HepG2 (cell line): ENCODE measurements around the gene SPSB2. TPM values are rescaled to one million over a fixed set of nuclear protein-coding genes. Genes with fewer than 3 reads are reported as not detected.

Experiments used
- BRD4 ChIP-seq: sonication (generic); formaldehyde crosslinking; IDR thresholded peaks from 2 replicates; pipeline ENCODE4 v1.4.0; 2020; ENCODE audit warnings: missing genetic modification reagents
- ELF3 ChIP-seq: IDR thresholded peaks from 2 replicates; pipeline ENCODE4 v1.6.1; 2016; ENCODE audit warnings: missing genetic modification reagents, missing compliant biosample characterization
- ETV5 ChIP-seq: IDR thresholded peaks from 2 replicates; pipeline ENCODE4 v1.6.1; 2018; ENCODE audit warnings: missing biosample characterization, missing genetic modification reagents, inconsistent platforms, borderline replicate concordance
- IKZF5 ChIP-seq: IDR thresholded peaks from 2 replicates; pipeline ENCODE4 v1.6.1; 2018; ENCODE audit warnings: missing genetic modification reagents, mild to moderate bottlenecking, missing compliant biosample characterization
- MXD4 ChIP-seq: IDR thresholded peaks from 2 replicates; pipeline ENCODE4 v1.6.1; 2016; ENCODE audit warnings: mild to moderate bottlenecking, missing biosample characterization, missing genetic modification reagents
- MXI1 ChIP-seq: IDR thresholded peaks from 3 replicates; pipeline ENCODE4 v1.6.1; 2012; ENCODE audit warnings: low read depth, low read length, inconsistent platforms, borderline replicate concordance
- POLR2AphosphoS5 ChIP-seq: IDR thresholded peaks from 2 replicates; pipeline ENCODE4 v1.6.1; 2012; ENCODE audit warnings: low read depth, low read length
- RXRB ChIP-seq: IDR thresholded peaks from 2 replicates; pipeline ENCODE4 v1.6.1; 2016; ENCODE audit warnings: borderline replicate concordance, missing genetic modification reagents, missing compliant biosample characterization
- SMAD1 ChIP-seq: sonication (generic); formaldehyde crosslinking; IDR thresholded peaks from 2 replicates; pipeline ENCODE4 v1.4.0; 2020; ENCODE audit warnings: missing genetic modification reagents, low read depth, mild to moderate bottlenecking, borderline replicate concordance
- SP1 ChIP-seq, 2 experiments: fragments of 450-650 bp in 1 of 2; sonication (generic) in 1 of 2; formaldehyde crosslinking in 1 of 2; IDR thresholded peaks; 2 replicates each; pipeline versions ENCODE4 v1.4.0 to v1.6.1; 2016 to 2020; ENCODE audit warnings: missing genetic modification reagents in 1 of 2
- ZBTB3 ChIP-seq: sonication (generic); formaldehyde crosslinking; IDR thresholded peaks from 2 replicates; pipeline ENCODE4 v1.4.0; 2020; ENCODE audit warnings: low read depth, mild to moderate bottlenecking, moderate library complexity, missing genetic modification reagents, borderline replicate concordance
- ZNF350 ChIP-seq: sonication (generic); formaldehyde crosslinking; IDR thresholded peaks from 2 replicates; pipeline ENCODE4 v1.4.0; 2020; ENCODE audit warnings: mild to moderate bottlenecking, low read depth, missing genetic modification reagents, borderline replicate concordance
- ZNF562 ChIP-seq: sonication (generic); formaldehyde crosslinking; IDR thresholded peaks from 2 replicates; pipeline ENCODE4 v1.8.0; 2022; ENCODE audit warnings: missing genetic modification reagents, borderline replicate concordance
- ZNF83 ChIP-seq: sonication (generic); formaldehyde crosslinking; IDR thresholded peaks from 2 replicates; pipeline ENCODE4 v1.4.0; 2020; ENCODE audit warnings: missing genetic modification reagents, mild to moderate bottlenecking, borderline replicate concordance
- ZSCAN25 ChIP-seq: sonication (generic); formaldehyde crosslinking; IDR thresholded peaks from 2 replicates; pipeline ENCODE4 v1.8.0; 2022; ENCODE audit warnings: mild to moderate bottlenecking, missing genetic modification reagents
- polyA plus RNA-seq, 8 experiments: library from polyadenylated mRNA; depleted of rRNA in 3 of 8; stranded (reverse) in 7 of 8; unstranded in 1 of 8; fragments of >200 nt; fragmentation: Illumina TruSeq in 4 of 8; extraction: Trizol in 4 of 8; gene quantifications; 2 replicates each; pipeline versions ENCODE4 v1.2.1 to v1.2.3, GENCODE V29; 2011 to 2016; ENCODE audit warnings: low read depth in 4 of 8, missing spikeins in 1 of 8, mixed read lengths in 1 of 8; ENCODE audit not compliant: insufficient read depth in 1 of 8
- total RNA-seq, 5 experiments: library from RNA; depleted of rRNA; stranded (reverse); fragments of >200 nt; fragmentation: Illumina TruSeq; extraction: Trizol; gene quantifications; 2 replicates each; pipeline ENCODE4 v1.2.3, GENCODE V29; 2016; ENCODE audit warnings: low read depth in 1 of 5

The SPSB2 gene
- total and polyA plus RNA-seq, 2 of the 13 experiments (the other 11 are each of a cell fraction or from before 2014, with no cell fraction given) = 2.0 to 6.2 TPM

DNA sequence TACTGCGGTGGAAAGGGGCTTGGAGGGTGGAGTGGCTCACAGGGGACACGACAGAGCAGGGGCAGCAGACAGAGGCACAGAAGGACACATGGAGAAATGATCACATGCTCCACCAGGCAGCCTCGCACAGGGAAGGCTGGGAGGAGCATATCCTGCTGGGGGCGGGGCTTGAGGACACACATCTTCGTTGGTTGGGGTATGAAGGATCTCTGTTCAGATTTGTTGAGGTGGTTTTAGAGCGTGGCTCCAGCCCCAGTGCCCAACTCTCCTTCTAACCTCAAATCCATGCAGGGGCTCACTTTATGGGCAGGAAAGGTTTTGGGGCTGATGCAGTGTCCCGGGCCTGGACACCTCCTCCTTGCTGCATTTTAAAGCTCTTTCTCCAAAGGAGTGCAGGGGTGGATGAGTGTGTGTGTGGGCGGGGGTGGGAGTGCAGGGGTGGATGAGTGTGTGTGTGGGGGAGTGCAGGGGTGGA is 45.6 kb downstream of the SPSB2 start (continued):
- TF ChIP-seq SMAD1 (CRISPR knock-in tag) = 0 out of 2 replicates have a peak, but pooled peaks have one; percentile 41
- peak; percentile 16; the same call in 1 of the 2 replicates for TF ChIP-seq RXRB (CRISPR knock-in tag)
- peak; percentile 20; the same call in 1 of the 2 replicates for TF ChIP-seq ELF3 (CRISPR knock-in tag)
- TF ChIP-seq IKZF5 = 0 out of 2 replicates have a peak, but pooled peaks have one; percentile 29
- no peak for TF ChIP-seq SP1 (IDR thresholded peaks at IDR 0.05)
- TF ChIP-seq SP1 (CRISPR knock-in tag; IDR thresholded peaks at IDR 0.05) = peak; percentile 25; the same call in 1 of the 2 replicates
- TF ChIP-seq POLR2AphosphoS5 = peak; percentile 53; the same call in 1 of the 2 replicates
- peak; percentile 83 for TF ChIP-seq ZSCAN25
- peak; percentile 44; the same call in 1 of the 3 replicates for TF ChIP-seq MXI1
- no peak for TF ChIP-seq ZNF562
- no peak for TF ChIP-seq BRD4 (CRISPR knock-in tag)
- peak; percentile 10; the same call in 1 of the 2 replicates for TF ChIP-seq ETV5 (CRISPR knock-in tag)
- TF ChIP-seq MXD4 (CRISPR knock-in tag) = peak; percentile 36; the same call in 1 of the 2 replicates
- no peak for TF ChIP-seq ZBTB3
- no peak for TF ChIP-seq ZNF83
- TF ChIP-seq ZNF350 (CRISPR knock-in tag) = no peak
